PFSK-1 (cell line): Measurements from ENCODE around the gene SEZ6L2. TPM values are rescaled to one million over a fixed set of nuclear protein-coding genes. Genes with fewer than 3 reads are reported as not detected.

Experiments used
- FOXP2 ChIP-seq: optimal IDR thresholded peaks from 2 replicates; pipeline ENCODE3; 2011; ENCODE audit warnings: borderline replicate concordance, control low read depth, inconsistent platforms; ENCODE audit not compliant: insufficient read depth; ENCODE audit errors: extremely low read length, extremely low read depth
- POLR2AphosphoS5 ChIP-seq: IDR thresholded peaks from 2 replicates; pipeline ENCODE4 v1.6.1; 2012; ENCODE audit warnings: low read depth, mild to moderate bottlenecking, control low read depth, low read length, moderate library complexity
- REST ChIP-seq, 2 experiments: IDR thresholded peaks; 2 replicates each; pipeline versions ENCODE4 v1.6.1 to v1.8.0; 2011 to 2012; ENCODE audit warnings: low read depth in 2 of 2, low read length in 2 of 2, control low read depth in 1 of 2, inconsistent platforms in 1 of 2, mild to moderate bottlenecking in 1 of 2, moderate library complexity in 1 of 2; ENCODE audit not compliant: insufficient read depth in 1 of 2
- SIN3A ChIP-seq: IDR thresholded peaks from 2 replicates; pipeline ENCODE4 v1.6.1; 2012; ENCODE audit warnings: mild to moderate bottlenecking, low read length, moderate library complexity, borderline replicate concordance; ENCODE audit not compliant: insufficient read depth
- TAF1 ChIP-seq: IDR thresholded peaks from 2 replicates; pipeline ENCODE4 v1.6.1; 2012; ENCODE audit warnings: low read length, control low read depth, borderline replicate concordance; ENCODE audit not compliant: insufficient read depth
- polyA plus RNA-seq: library from polyadenylated mRNA; unstranded; fragments of >200 nt; gene quantifications from one replicate; pipeline ENCODE4 v1.2.1, GENCODE V29; 2012; ENCODE audit warnings: low read depth, missing spikeins; ENCODE audit not compliant: insufficient read length

Gene SEZ6L2
- 38.4 TPM for polyA plus RNA-seq

GRCh38 chr16:29899516-29900101, at the start of gene SEZ6L2:
TSS of gene SEZ6L2 (minus strand) at chr16:29899550. CDS start at chr16:29899019, 531 bp downstream.
- TF ChIP-seq FOXP2, result no peak
- peak; percentile 50; the same call in 1 of the 2 replicates for TF ChIP-seq POLR2AphosphoS5
- peak; percentile 94; the same call in 1 of the 2 replicates for TF ChIP-seq SIN3A
- TF ChIP-seq TAF1, result no peak
- TF ChIP-seq REST (IDR thresholded peaks at IDR 0.05; ENCODE audit: insufficient read depth in 1 of 2, low read depth in 2 of 2, low read length in 2 of 2), result peak; percentile 93 to 95

GRCh38 chr16:29947897-29948296, 48.5 kb upstream of the SEZ6L2 start:
- TF ChIP-seq TAF1 (no peak), POLR2AphosphoS5 (no peak), SIN3A (no peak), FOXP2 (no peak), REST (IDR thresholded peaks at IDR 0.05; ENCODE audit: insufficient read depth in 1 of 2, low read depth in 2 of 2, low read length in 2 of 2) (no peak)

GRCh38 chr16:29943846-29944799, 44.8 kb upstream of the SEZ6L2 start:
- TF ChIP-seq TAF1, result peak; percentile 29; the same call in 1 of the 2 replicates
- TF ChIP-seq REST (IDR thresholded peaks at IDR 0.05; ENCODE audit: insufficient read depth in 1 of 2, low read depth in 2 of 2, low read length in 2 of 2), result no peak

GRCh38 chr16:29940656-29941055, 41.3 kb upstream of the SEZ6L2 start:
- no peak for TF ChIP-seq POLR2AphosphoS5
- TF ChIP-seq TAF1, result no peak
- TF ChIP-seq REST (IDR thresholded peaks at IDR 0.05; ENCODE audit: insufficient read depth in 1 of 2, low read depth in 2 of 2, low read length in 2 of 2), result no peak
- TF ChIP-seq SIN3A, result no peak
- TF ChIP-seq FOXP2, result no peak
